ENCODE measurements around the gene ADGRF3.
A peak's percentile ranks its signal among the peaks of the same experiment; 100 is the strongest.

ADGRF3 gene

DNA sequence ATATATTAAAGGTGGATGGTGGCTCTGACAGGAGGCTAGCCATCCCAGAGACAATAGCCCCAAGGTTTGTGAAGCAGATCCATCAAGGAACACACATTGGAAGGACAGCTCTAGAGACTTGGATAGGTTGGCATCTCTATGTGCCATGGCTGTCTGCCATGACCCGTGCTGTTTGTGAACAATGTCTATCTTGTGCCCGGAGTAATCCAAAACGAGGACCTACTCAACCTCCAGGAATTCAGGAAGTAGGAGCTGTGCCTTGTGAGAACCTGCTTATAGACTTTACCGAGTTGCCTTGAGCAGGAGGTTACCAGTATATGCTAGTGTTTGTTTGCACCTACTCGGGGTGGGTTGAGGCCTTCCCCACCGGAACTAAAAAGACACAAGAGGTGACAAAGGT, 43.7 kb downstream of the ADGRF3 start:
- no peak overlapping the region for H3K9ac ChIP-seq
- H3K9me3 ChIP-seq (ENCODE audit: control insufficient read depth, low read length), result no peaks in the 10 kb centered on the region
- no peak overlapping the region for H2AFZ ChIP-seq
- TF ChIP-seq CTCF (IDR thresholded peaks at IDR 0.05), result no peak
- peaks cover 6% of the 10 kb centered on the region for H3K4me1 ChIP-seq
- H3K36me3 ChIP-seq (ENCODE audit: control insufficient read depth, insufficient read depth, low read length), result no peaks in the 10 kb centered on the region
- H3K27me3 ChIP-seq (ENCODE audit: control insufficient read depth, insufficient read depth, low read length), result no peaks in the 10 kb centered on the region
- H3K79me2 ChIP-seq, result no peaks in the 10 kb centered on the region
- H3K27ac ChIP-seq, result no peak overlapping the region
- no peak overlapping the region for H3K4me2 ChIP-seq (ENCODE audit: low read length)
- no peak overlapping the region for H3K4me3 ChIP-seq (ENCODE audit: low read depth, low read length)

GRCh38 chr2:26300234-26300925, 46.2 kb downstream of the ADGRF3 start:
- H2AFZ ChIP-seq, result peak overlapping the region; percentile 89
- H3K4me2 ChIP-seq (ENCODE audit: low read length), result peak overlapping the region; percentile 63
- no peaks in the 10 kb centered on the region for H3K79me2 ChIP-seq
- peak overlapping the region; percentile 45 for H3K27ac ChIP-seq
- H3K9ac ChIP-seq, result no peak overlapping the region
- no peaks in the 10 kb centered on the region for H3K27me3 ChIP-seq (ENCODE audit: control insufficient read depth, insufficient read depth, low read length)
- H3K36me3 ChIP-seq (ENCODE audit: control insufficient read depth, insufficient read depth, low read length), result no peaks in the 10 kb centered on the region
- no peak overlapping the region for H3K4me3 ChIP-seq (ENCODE audit: low read depth, low read length)
- H3K4me1 ChIP-seq, result peaks cover 6% of the 10 kb centered on the region
- no peak for TF ChIP-seq CTCF (IDR thresholded peaks at IDR 0.05)
- H3K9me3 ChIP-seq (ENCODE audit: control insufficient read depth, low read length), result no peaks in the 10 kb centered on the region

DNA sequence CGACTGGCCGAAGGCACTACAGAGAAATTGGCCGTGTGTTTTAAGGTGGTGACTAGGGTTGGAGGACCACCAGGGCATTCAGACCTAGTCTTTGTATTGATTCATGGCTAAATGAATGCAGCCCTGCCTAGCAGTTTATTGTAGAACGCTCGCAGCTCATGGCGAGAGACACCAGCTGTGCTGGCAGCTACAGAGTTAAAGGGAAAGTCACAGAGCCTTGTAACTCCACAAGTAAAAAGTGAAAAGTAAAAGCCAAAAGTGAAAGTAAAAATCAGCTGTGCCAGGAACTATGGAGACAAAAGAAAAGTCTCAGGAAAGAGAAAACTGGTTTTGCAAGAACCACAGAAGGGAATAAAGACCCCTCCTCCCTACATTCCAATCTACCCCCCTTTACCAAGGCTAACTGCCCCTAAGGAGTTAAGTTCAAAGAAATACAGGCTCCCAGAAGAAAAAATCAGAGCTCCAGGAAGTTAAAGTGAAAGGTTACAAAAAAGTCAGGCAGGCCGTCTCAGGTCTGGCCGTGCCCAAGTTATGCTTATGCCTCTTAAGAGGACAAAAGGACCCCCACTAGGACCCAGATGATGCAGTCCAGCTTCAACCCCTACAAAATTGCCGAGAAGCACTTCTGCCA, 47.0 kb downstream of the ADGRF3 start:
- Histone ChIP-seq H3K27me3 (ENCODE audit: control insufficient read depth, insufficient read depth, low read length) (no peaks in the 10 kb centered on the region), H2AFZ (peak overlapping the region; percentile 89), H3K36me3 (ENCODE audit: control insufficient read depth, insufficient read depth, low read length) (no peaks in the 10 kb centered on the region), H3K9me3 (ENCODE audit: control insufficient read depth, low read length) (no peaks in the 10 kb centered on the region), H3K27ac (peak overlapping the region; percentile 63), H3K4me3 (ENCODE audit: low read depth, low read length) (peak overlapping the region; percentile 63), H3K4me2 (ENCODE audit: low read length) (peak overlapping the region; percentile 80), H3K9ac (peak overlapping the region; percentile 3), H3K4me1 (peaks cover 6% of the 10 kb centered on the region), H3K79me2 (no peaks in the 10 kb centered on the region)
- no peak for TF ChIP-seq CTCF (IDR thresholded peaks at IDR 0.05)

DNA sequence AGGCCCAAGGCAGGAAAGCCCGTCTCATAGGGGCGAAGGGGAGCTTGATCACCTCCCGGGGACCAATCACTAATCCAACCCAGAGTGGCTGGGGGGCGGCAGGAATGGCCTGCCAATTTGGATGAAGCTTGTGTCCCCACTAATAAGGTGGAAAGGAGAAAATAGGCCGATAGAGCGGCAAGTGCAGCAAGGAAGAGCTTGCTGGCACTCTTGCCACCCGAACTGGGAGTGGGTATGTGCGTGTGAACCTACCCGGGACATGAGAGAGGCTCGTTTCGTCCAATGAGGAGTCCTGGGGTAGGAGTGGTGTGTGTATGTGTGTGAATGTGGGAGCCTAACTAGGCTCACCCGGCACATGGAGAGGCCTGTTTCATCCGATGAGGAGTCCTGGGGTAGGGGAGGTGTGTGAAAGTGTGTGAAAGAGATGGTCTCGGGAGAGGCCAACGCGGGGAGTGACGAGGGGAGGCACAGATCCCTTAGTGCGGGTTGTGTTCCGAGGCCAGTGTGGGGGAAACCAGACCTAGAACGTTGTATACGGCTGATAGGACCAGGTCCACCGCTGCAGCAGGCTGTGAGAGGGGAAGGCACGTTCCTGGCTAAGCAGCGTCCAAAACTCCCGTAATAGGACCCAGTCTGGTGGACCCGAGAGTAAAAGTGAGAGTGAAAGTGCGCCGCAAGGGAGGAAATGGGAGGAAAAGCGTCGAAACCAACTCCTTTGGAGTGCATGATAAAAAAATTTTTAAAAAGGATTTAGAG, 47.8 kb downstream of the ADGRF3 start:
- Histone ChIP-seq H3K9me3 (ENCODE audit: control insufficient read depth, low read length) (no peaks in the 10 kb centered on the region), H3K79me2 (no peaks in the 10 kb centered on the region), H3K4me1 (peaks cover 6% of the 10 kb centered on the region), H3K4me2 (ENCODE audit: low read length) (peak overlapping the region; percentile 80), H3K27ac (peak overlapping the region; percentile 63), H3K9ac (no peak overlapping the region), H3K4me3 (ENCODE audit: low read depth, low read length) (peak overlapping the region; percentile 63), H3K36me3 (ENCODE audit: control insufficient read depth, insufficient read depth, low read length) (no peaks in the 10 kb centered on the region), H2AFZ (peak overlapping the region; percentile 89), H3K27me3 (ENCODE audit: control insufficient read depth, insufficient read depth, low read length) (no peaks in the 10 kb centered on the region)
- TF ChIP-seq CTCF (IDR thresholded peaks at IDR 0.05), result no peak
